ENCODE results near the gene GAB2.

- TF ChIP-seq, protein P1, sequence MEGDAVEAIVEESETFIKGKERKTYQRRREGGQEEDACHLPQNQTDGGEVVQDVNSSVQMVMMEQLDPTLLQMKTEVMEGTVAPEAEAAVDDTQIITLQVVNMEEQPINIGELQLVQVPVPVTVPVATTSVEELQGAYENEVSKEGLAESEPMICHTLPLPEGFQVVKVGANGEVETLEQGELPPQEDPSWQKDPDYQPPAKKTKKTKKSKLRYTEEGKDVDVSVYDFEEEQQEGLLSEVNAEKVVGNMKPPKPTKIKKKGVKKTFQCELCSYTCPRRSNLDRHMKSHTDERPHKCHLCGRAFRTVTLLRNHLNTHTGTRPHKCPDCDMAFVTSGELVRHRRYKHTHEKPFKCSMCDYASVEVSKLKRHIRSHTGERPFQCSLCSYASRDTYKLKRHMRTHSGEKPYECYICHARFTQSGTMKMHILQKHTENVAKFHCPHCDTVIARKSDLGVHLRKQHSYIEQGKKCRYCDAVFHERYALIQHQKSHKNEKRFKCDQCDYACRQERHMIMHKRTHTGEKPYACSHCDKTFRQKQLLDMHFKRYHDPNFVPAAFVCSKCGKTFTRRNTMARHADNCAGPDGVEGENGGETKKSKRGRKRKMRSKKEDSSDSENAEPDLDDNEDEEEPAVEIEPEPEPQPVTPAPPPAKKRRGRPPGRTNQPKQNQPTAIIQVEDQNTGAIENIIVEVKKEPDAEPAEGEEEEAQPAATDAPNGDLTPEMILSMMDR (IDR thresholded peaks at IDR 0.05), result no peak
- no peak for TF ChIP-seq EZH2 (IDR thresholded peaks at IDR 0.05; ENCODE audit: borderline replicate concordance, insufficient read depth, low read depth, low read length, poor library complexity, severe bottlenecking)
Observed at GRCh38 chr11:78343303-78343702, 74.3 kb downstream of the GAB2 start.
